ENCODE measurements around the gene GJA9. TPM values are rescaled to one million over a fixed set of nuclear protein-coding genes. Genes with fewer than 3 reads are reported as not detected.

GJA9 gene
- total RNA-seq, 1 experiment from 2014 or later, result not detected

GRCh38 chr1:38831731-38832369, 49.5 kb downstream of the GJA9 start:
- no peak for DNase-seq (ENCODE audit: low spot score)

GRCh38 chr1:38829368-38829767, 52.0 kb downstream of the GJA9 start:
- DNase-seq (ENCODE audit: low spot score), result no peak

- no peak for DNase-seq (ENCODE audit: low spot score)
Observed at GRCh38 chr1:38827318-38827717, 54.1 kb downstream of the GJA9 start.

- DNase-seq (ENCODE audit: low spot score), result no peak
Observed at GRCh38 chr1:38826886-38827285, 54.5 kb downstream of the GJA9 start.

GRCh38 chr1:38826262-38826661, 55.1 kb downstream of the GJA9 start:
- no peak for DNase-seq (ENCODE audit: low spot score)

Small RNAs within 50 kb of the gene (small RNA-seq; reads per million reads assigned to genes)
- gene GJA9-MYCBP (not detected), gene RNU6-605P (not detected)

Other genes with a start within 250 kb of the GJA9 start
- 2.3 and 4.3 TPM in 2 replicates for gene RRAGC, start 21.8 kb downstream of the GJA9 start, total RNA-seq (2014; rRNA removed; shearing (Covaris generic))
- gene MYCBP, start 8.2 kb downstream of the GJA9 start, total RNA-seq (2014; rRNA removed; shearing (Covaris generic)), result 15.0 and 15.3 TPM in 2 replicates
- gene RHBDL2, start 60.2 kb upstream of the GJA9 start, total RNA-seq (2014; rRNA removed; shearing (Covaris generic)), result 8.5 and 12.3 TPM in 2 replicates
- 70.7 and 79.6 TPM in 2 replicates for gene AKIRIN1, start 109.7 kb upstream of the GJA9 start, total RNA-seq (2014; rRNA removed; shearing (Covaris generic))
- 427 and 450 TPM in 2 replicates for gene NDUFS5, start 144.8 kb upstream of the GJA9 start, total RNA-seq (2014; rRNA removed; shearing (Covaris generic))

Measured in HT-29 (cell line).